NCI-H774 (cell line): ENCODE data around the gene ART3.

Source experiments
- DNase-seq: peaks from one replicate; lab custom pipeline; 2025; lab: John Stamatoyannopoulos, UW

Gene ART3

DNA sequence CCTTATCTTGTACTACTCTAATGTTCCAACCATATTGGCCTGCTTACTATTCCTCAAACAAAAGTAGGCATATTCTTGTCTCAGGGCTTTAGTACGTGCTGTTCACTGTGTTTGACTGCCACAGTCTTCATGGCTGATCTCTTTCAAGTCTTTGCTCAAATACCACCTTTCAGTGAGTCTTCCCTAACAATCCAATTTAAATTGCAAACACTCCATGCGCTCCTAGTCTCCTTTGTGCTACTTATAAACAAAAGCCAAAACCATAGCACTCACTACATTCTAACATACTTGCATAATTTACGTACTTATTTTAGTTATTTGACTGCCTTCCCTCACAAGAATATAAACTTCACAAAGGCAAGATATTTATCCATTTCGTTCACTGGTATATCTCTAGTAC is 1.7 kb upstream of the ART3 start:
- DNase-seq = no peak

DNA sequence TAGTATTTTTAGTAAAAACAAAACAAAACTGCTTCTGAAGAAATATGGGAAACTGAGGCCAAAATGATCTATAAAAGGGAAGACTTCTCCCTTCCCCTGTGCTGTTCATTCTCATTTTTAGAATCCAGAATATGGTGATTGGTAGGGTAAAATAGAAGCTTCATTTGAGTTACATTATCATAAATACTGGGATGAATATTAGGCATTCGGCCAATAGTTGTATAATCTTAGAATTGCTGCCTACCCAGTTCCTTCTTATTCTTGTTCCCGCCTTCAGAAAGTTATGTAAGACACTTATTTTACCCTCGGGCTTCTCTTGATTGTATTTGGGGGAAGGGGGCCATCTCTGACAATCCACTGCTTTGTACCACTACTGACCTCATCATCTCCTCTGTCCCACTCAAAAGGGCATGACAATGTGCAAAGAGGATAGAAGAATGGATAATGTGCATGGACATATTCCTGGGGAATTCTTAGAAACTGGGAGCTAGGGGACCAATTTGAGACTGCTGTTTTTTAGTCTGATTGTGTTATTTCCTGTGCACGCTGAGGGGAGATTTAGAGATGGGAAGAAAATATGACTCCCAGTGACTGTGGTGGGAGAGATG is 588 bp downstream of the ART3 start:
- DNase-seq = no peak

DNA sequence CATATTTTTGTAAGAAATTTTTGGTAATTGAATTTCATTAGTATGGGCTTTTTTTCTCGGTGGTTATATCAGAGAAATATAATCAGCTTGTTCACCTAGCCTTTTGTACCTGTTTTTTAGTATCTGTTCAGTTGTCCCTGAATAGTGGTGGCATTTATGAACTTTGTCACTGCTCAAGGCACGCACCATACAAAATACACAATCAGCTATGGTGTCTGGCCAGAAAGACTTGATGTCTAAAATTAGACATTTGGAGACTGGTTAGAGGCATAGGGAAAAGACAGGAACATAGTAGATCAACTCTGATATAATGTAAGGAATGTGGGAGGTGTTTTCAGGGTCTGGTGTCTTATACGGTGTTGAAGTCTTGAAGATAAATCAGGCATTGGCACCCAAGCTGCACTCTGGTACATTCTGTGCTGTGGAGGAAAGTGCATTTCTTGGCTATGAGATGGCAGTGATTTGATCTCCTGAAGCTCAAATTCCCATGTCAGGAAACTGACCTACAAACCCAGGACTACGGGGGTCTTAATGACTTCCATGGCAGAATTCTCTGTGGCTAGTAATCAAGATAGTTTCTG is 3.6 kb downstream of the ART3 start:
- no peak for DNase-seq

GRCh38 chr4:76083386-76083988 is 9.0 kb downstream of the ART3 start:
- DNase-seq = no peak

- DNase-seq = no peak
Observed at GRCh38 chr4:76084542-76084941, 10.0 kb downstream of the ART3 start.

DNA sequence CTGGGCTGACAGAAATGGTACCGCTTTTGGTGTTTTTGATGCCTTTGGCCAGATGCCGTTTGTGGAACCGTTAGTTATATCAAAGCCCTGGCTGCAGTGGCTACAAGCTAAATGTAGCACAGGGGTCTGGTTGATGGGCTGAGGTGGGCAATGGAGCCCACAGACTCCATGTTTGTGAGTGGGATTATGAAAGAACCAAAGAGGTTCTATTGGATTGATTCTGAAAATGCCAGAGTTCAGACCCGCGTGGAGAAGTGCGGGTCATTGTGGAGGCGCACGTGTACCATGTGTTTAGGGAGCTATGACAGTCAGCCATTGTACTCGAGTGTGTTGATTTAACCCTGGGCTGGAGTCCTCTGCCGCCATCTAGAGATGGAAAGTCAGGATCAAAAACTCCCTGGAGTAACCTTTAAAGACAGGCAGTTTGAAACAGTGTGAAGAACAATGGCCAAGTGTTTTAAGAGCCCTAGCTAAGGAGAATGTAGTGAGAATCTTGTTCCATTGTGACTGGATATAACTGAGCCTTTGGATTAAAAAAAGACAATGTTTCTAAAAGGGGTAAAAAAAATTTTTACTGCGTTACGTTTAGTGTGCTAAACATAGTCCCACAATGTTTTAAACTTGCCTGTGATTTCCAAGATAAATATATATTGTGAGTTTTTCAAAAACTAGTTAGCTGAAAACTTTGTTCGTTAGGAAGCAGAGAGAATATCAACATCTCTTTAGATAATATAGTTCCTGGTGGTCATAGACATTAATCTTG is 12.7 kb downstream of the ART3 start:
- DNase-seq = peak; percentile 21

DNA sequence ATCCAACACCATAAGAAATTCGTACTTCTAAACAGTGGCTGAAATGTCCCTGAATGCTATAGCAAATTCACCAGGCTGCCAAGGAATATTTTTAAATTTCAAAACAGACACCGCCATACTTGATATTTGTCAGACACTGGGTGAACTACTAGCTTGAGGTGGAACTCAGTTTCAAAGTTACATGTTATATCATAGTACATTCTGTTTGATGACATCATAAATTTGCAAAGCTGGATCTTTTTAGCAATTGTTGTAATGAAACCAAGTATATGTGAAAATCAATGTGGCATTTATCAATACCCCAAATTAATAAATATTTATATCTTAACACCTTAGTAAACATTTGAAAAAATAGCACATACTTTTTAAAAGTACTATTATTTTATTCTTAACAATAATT is 14.2 kb downstream of the ART3 start:
- no peak for DNase-seq

GRCh38 chr4:76090241-76090691 is 15.8 kb downstream of the ART3 start:
- DNase-seq = no peak

DNA sequence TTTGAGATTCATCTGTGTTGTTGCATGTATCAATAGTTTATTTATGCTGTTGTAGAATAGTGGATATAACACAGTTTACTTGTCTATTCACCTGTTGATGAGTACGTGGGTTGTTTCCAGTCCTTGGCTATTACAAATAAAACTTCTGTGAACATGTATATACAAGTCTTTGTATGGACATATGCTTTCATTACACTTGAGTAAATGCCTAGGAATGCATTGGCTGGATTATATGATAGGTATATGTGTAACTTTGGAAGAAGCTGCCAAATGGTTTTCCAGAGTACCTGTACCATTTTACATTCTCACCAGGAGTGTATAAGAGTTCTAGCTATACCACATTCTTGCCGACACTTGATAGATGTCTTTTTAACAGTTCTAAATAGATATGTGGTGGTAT is 16.5 kb downstream of the ART3 start:
- no peak for DNase-seq

DNA sequence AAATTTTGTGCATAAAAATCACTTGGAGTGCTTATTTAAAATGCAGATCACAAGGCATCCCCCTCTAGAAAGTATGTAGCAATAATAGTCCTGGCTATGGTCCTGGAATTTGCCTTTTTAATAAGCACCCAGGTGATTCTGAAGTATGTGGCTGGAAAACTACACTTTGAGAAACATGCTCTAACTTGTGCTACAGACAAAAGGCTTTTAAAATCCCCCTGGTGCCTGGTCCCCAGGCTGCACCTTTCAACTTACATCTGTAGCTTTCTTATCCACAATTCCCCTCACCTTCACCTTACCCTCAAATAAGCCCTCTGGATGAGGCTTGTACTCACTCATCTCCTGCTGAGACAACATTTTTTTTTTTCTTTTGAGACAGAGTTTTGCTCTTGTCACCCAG is 21.1 kb downstream of the ART3 start:
- no peak for DNase-seq

GRCh38 chr4:76096076-76096475 is 21.6 kb downstream of the ART3 start:
- DNase-seq = no peak

DNA sequence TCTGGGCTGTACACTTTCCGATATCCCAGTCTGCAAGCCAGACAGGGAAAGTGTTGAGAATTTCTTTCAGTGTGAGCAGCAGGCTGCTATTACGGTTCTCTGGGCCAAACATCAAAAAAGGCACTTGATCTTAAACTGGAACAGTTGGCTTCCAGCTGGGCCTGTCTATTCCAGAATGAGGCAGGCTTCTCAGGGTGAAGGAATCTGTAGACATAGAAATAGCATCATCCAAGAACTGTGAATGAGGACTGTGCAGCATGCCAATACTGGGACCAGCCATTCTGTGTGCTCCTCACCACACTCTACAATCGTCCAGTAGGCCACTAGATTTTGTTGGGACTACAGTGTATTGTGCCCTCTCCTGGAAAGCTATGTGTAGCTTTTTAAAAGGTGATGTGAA is 31.1 kb downstream of the ART3 start:
- no peak for DNase-seq

- no peak for DNase-seq
Observed at GRCh38 chr4:76106442-76106841, 31.9 kb downstream of the ART3 start.

DNA sequence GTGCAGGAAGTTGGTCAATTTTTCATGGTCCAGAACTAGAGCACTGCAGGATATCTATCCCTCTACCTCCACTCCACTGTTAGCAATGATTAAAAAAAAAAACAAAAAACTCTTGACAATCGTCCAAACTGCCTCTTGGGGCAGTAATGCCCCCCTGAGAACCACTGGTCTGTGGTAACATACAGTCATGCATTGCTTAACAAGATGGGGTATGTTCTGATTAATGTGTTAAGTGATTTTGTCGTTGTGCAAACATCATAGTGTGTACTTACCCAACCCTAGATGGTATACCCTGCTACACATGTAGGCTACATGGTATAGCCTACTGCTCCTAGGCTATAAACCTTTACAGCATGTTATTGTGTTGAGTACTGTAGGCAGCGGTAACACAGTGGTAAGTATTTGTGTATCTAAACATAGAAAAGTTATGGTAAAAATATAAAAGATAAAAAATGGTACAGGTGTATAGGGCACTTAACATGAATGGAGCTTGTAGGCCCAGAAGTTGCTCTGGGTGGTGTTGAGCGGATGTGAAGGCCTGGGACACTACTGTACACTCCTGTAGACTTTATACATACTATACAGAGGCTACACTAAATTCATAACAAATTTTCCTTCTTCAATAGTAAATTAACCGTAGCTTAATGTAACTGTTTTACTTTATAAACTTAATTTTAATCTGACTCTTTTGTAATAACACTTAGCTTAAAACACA is 34.1 kb downstream of the ART3 start:
- no peak for DNase-seq

- no peak for DNase-seq
Observed at GRCh38 chr4:76116821-76117220, 42.3 kb downstream of the ART3 start.

DNA sequence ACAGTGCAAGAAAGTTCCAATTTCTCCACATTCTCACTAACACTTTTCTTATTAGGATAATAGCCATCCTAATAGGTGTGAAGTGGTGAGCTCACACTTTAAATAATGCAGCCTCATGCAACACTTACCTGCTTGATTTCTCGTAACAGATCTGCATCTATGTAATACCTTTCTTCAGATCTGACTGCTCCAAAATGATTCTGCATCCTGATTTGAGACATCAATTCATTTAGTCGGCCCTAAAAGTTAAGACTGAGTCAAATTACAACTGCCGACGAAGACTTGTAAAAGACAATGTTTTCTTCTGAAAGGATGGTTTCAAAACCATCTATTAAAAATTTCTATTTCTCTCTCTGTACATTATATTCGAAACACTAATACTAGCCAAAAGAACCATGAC is 43.0 kb downstream of the ART3 start:
- DNase-seq = no peak

- no peak for DNase-seq
Observed at GRCh38 chr4:76120199-76120598, 45.7 kb downstream of the ART3 start.

GRCh38 chr4:76125816-76126215 is 51.3 kb downstream of the ART3 start:
- DNase-seq = no peak

GRCh38 chr4:76127754-76128153 is 53.2 kb downstream of the ART3 start:
- DNase-seq = no peak

GRCh38 chr4:76141241-76141640 is 66.7 kb downstream of the ART3 start:
- no peak for DNase-seq

DNA sequence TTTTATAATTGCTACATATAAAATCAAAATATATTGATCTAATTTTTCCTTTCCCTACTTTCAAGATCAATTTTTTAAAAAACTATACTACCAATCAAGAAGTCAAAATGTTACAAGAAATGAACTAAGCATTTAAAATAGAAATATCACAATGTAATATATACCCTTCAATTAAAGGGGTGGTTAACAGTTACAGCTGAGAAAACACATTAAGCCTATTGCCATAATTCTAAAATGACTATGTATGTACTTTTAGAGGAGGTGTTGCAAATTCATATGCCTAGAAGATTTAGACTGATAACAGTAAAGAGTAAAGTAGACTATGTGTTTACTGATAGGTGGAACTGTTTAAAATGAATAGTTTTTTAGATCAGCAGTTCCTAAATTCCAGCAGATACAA is 70.0 kb downstream of the ART3 start:
- no peak for DNase-seq

DNA sequence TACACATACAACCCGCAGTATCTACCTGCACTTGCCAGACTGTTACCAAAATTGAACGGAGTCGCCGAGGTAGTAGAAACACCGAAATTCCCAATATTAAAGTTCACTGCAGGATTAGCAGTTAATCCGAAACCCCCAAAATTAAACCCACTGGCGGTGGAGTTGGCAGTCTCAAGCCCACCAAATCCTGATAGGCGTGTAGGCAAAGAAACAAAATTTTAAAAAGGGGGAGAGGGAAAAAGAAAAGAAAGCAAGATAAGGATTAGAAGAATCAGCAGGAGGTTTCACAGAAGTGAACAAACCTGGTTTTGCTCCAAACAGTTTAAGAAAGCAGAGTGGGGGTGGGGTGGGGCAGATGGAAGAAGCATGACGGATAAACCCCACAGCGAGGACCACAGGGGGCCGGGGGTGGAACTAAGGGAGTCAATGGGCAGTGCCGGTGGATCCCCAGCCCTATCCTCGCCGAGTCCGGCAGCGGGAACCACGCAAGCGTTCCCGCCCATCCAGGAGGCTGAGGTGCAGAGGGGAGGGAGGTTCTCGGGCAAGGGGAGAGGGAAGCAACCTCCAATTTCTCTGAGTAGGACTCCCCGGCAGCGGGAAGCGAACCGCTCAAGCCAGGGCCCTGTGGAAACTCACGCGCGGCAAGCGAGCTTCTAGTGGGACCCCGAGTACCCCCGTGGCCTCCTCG is 73.1 kb downstream of the ART3 start:
- peak; percentile 83 for DNase-seq
